SW 1271 (cell line): ENCODE measurements around the gene POLD3.

Source experiments
- DNase-seq, 2 experiments: peaks; one replicate each; lab custom pipeline; 2025; lab: John Stamatoyannopoulos, UW

The POLD3 gene

DNA sequence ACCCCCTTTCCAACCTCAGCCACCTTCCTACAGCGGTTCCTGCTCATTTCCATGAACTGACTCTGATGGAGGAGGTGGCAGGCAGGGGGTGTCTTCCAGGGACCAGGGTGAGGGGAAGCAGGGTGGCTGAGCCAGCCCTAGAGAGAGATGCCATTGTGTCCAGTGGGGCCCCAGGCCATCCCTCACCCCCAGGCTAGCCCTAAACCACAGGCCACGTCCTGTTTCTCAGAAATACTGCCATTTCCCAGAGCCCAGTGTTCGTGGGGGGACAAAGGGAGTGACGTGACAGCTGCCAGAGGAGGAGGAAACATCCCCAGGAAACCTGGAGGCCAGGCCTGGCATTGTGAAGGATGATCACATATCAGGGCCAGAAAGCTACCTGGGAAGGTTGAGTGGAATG lies 99.4 kb downstream of the POLD3 start:
- no peak for DNase-seq
